ENCODE data around the gene IL17C.

The IL17C gene

DNA sequence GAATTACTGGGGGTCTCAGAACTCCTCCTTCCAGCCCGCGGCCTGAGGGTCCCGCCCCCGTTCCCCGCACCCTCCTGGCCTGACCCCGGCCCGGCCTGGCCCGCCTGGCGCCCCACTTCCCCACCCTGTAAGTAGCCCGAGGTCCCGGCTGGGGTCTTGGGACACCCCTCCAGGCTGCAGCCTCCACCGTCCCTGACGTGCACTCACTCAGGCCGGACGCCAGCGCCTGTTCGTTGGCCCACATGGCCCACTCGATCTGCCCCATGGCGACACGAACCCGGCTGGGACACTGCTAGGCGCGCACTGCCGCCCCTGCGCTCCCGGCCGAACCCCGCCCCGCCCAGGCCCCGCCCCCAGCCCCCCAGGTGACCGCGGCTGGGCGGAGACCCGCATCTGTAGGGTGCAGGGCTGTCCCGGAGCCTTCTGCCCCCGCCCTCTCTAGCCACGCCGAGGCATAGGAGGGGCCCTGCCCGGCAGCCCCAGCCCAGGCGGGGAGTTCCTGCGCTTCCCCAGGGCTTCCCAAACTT is 12.4 kb downstream of the IL17C start, which contains the start of gene CYBA:
CYBA (minus strand) TSS at position 305 of the 527 bp plus-strand sequence; CDS start at position 265, 40 bp downstream.
- TF ChIP-seq CTCF (conservative IDR thresholded peaks at IDR 0.05; ENCODE audit: low read depth, low read length) = no peak
- H3K4me3 ChIP-seq (ENCODE audit: low read depth, low read length) = peak within 1 kb of the TSS; percentile 70
- DNase-seq (ENCODE audit: low read depth) = peak; percentile 70

DNA sequence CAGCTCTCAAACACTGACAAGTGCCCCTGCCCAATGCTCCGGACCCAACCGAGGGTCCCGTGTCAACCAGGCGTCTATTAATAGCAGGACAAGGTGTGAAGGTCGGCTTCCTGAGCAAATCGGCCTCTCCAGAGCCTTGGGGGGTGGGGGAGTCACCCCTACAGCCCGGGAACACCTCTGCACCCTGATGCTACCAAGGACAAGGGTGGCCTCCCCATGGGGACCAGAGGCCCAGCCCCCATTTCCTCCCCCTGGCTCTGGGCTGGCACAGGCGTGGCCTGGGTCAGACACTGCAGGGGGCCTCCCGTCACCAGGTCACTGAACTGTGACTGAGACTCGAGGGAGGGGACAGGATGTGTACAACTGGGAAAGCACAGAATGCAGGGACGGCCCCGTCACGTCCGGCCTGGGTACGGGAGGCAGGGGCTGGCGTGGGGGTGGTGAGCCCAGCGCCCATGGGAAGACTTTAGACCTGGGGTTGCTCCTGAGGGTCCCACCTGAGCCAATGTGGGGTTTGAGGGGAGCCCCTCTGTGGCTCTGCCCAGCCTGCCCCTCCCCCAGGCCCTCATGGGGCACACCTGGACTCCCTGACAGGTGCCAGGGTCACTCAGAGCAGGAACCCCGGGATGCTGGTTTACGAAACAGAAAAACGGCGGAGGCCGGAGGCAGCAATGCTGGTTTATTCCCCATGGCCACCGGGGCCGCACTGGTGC is 13.1 kb downstream of the IL17C start:
- DNase-seq (ENCODE audit: low read depth) = peak; percentile 45
- H3K4me3 ChIP-seq (ENCODE audit: low read depth, low read length) = peak overlapping the region; percentile 70
- no peak for TF ChIP-seq CTCF (conservative IDR thresholded peaks at IDR 0.05; ENCODE audit: low read depth, low read length)

- no peak for TF ChIP-seq CTCF (conservative IDR thresholded peaks at IDR 0.05; ENCODE audit: low read depth, low read length)
- H3K4me3 ChIP-seq (ENCODE audit: low read depth, low read length) = no peak overlapping the region
- no peak for DNase-seq (ENCODE audit: low read depth)
Observed at GRCh38 chr16:88651989-88652761, 13.8 kb downstream of the IL17C start.

GRCh38 chr16:88652762-88653063 is 14.3 kb downstream of the IL17C start:
- H3K4me3 ChIP-seq (ENCODE audit: low read depth, low read length) = no peak overlapping the region
- DNase-seq (ENCODE audit: low read depth) = no peak
- TF ChIP-seq CTCF (conservative IDR thresholded peaks at IDR 0.05; ENCODE audit: low read depth, low read length) = no peak

GRCh38 chr16:88653101-88653500 is 14.7 kb downstream of the IL17C start:
- H3K4me3 ChIP-seq (ENCODE audit: low read depth, low read length) = no peak overlapping the region
- no peak for DNase-seq (ENCODE audit: low read depth)
- no peak for TF ChIP-seq CTCF (conservative IDR thresholded peaks at IDR 0.05; ENCODE audit: low read depth, low read length)

- DNase-seq (ENCODE audit: low read depth) = no peak
- TF ChIP-seq CTCF (conservative IDR thresholded peaks at IDR 0.05; ENCODE audit: low read depth, low read length) = no peak
Observed at GRCh38 chr16:88653596-88654362, 15.4 kb downstream of the IL17C start.

More at GRCh38 chr16:88653596-88654362, 15.4 kb downstream of the IL17C start:
- no peak overlapping the region for H3K4me3 ChIP-seq (ENCODE audit: low read depth, low read length)

Data from choroid plexus epithelial cell (primary cell).